IPS-NIHi11 (cell line): ENCODE measurements around the gene CSF2.
"Not testable (repeated sequence)": the region's sequence is repeated elsewhere in the genome, so short reads cannot be mapped to it uniquely, and the experiment has no call there.

Experiments used
- DNase-seq: peaks from one replicate; pipeline ENCODE4 v3.0.0; 2012; ENCODE audit warnings: mixed read lengths, low spot score

The CSF2 gene

GRCh38 chr5:132087176-132087575, 13.6 kb downstream of the CSF2 start:
- no peak for DNase-seq

- DNase-seq = no peak
These were observed 14.1 kb downstream of the CSF2 start for GRCh38 chr5:132087661-132088060.

GRCh38 chr5:132089363-132089762, 15.8 kb downstream of the CSF2 start:
- DNase-seq = no peak

- no peak for DNase-seq
These were observed 16.5 kb downstream of the CSF2 start for GRCh38 chr5:132090107-132090506.

- DNase-seq = no peak
These were observed 19.7 kb downstream of the CSF2 start for GRCh38 chr5:132093271-132093670.

GRCh38 chr5:132094393-132095076, 20.9 kb downstream of the CSF2 start:
- no peak for DNase-seq

- no peak for DNase-seq
These were observed 21.5 kb downstream of the CSF2 start for GRCh38 chr5:132095077-132095410.

GRCh38 chr5:132095424-132095972, 21.9 kb downstream of the CSF2 start:
- DNase-seq = no peak

- no peak for DNase-seq
These were observed 23.3 kb downstream of the CSF2 start for GRCh38 chr5:132096904-132097303.

GRCh38 chr5:132098151-132098594, 24.6 kb downstream of the CSF2 start:
- no peak for DNase-seq

- no peak for DNase-seq
These were observed 25.0 kb downstream of the CSF2 start for GRCh38 chr5:132098621-132099020.

GRCh38 chr5:132099076-132099748, 25.6 kb downstream of the CSF2 start:
- DNase-seq = no peak

- no peak for DNase-seq
These were observed 26.3 kb downstream of the CSF2 start for GRCh38 chr5:132099905-132100304.

- DNase-seq = no peak
These were observed 27.2 kb downstream of the CSF2 start for GRCh38 chr5:132100672-132101261.

GRCh38 chr5:132101385-132101880, 27.8 kb downstream of the CSF2 start:
- DNase-seq = no peak

- no peak for DNase-seq
These were observed 28.6 kb downstream of the CSF2 start for GRCh38 chr5:132102101-132102701.

- no peak for DNase-seq
These were observed 29.3 kb downstream of the CSF2 start for GRCh38 chr5:132102944-132103331.

- DNase-seq = no peak
These were observed 29.9 kb downstream of the CSF2 start for GRCh38 chr5:132103332-132103951.

GRCh38 chr5:132103969-132104391, 30.4 kb downstream of the CSF2 start:
- DNase-seq = no peak

- no peak for DNase-seq
These were observed 31.0 kb downstream of the CSF2 start for GRCh38 chr5:132104556-132104955.

GRCh38 chr5:132105688-132106087, 32.1 kb downstream of the CSF2 start:
- no peak for DNase-seq

- not testable (repeated sequence) for DNase-seq
These were observed 34.9 kb downstream of the CSF2 start for GRCh38 chr5:132108495-132108894.
